ENCODE data around the gene SDK2. TPM values are rescaled to one million over a fixed set of nuclear protein-coding genes. Genes with fewer than 3 reads are reported as not detected.
A peak's percentile ranks its signal among the peaks of the same experiment; 100 is the strongest.

The SDK2 gene
- total RNA-seq, 1 experiment from 2014 or later = 0.14 TPM

DNA sequence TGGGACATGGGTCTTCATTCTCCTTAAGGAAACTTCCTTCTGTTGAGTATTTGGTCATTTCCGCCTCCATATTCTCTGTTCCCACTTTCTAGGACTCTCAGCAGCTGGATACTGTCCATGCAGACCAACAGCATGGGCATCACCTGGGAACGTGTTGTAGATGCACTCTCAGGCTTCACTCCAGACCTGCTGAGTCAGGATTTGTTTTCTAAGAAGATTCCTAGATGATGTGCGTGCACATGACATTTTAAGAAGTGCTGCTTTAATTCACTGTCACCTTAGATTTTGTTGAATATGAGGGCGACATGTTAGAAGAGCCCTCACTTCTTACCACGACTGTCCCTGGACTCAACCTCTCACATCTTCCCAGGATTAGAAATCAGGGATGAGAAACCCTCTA, 10.0 kb upstream of the SDK2 start:
- DNase-seq (ENCODE audit: low read depth) = no peak
- in situ Hi-C loops (cut with HindIII; ENCODE audit: low pct_unique_long_range_greater_than_20kb, low sequenced_read_pairs) = no loop called here

DNA sequence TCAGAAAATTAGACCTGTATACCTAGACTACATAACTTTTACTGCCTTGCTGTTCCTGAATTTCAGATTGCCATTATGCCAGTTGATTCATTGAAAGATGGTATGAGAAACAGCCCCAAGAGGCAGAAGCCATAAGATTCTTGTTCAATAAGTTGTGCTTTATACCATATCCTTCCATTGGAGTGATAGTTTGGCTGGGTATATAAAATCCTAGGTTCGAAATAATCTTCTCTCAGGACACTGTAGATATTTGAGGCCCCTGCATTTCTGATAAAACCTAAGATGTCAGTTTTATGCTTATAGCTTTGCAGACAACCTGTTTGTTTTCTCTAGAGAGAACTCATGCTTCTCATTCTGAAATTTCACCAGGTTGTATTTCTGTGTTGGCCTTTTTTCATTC, 9.6 kb upstream of the SDK2 start:
- in situ Hi-C loops (cut with HindIII; ENCODE audit: low pct_unique_long_range_greater_than_20kb, low sequenced_read_pairs) = no loop called here
- DNase-seq (ENCODE audit: low read depth) = no peak

DNA sequence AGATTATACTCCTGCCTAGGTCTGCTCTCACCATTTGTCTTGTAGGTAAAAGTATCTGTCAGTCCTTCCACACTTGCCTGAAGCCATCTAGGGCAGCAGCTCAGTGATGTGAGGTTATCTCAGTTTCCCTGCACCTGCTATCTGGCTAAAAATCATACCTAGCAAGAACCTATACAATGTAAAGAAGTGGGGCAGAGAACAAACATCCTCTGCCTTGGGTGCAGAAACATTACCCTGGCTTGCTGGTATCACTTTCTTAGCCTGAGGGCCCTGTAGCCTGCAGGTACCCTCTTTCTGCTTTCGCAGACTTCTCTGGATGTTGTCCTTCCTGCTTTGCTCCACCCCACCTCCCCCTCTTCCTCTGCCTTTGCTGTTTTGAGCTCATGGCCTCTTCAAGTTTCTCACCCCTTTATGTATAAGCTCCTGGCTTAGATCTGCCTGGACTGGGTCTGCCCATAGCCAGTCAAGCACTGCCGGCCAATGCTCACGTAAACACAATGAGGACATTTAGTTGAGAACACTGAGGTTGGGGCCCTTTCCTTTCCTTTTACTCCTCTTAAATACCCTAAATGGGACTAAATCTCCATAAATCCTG, 8.7 kb upstream of the SDK2 start:
- in situ Hi-C loops (cut with HindIII; ENCODE audit: low pct_unique_long_range_greater_than_20kb, low sequenced_read_pairs) = no loop called here
- no peak for DNase-seq (ENCODE audit: low read depth)

DNA sequence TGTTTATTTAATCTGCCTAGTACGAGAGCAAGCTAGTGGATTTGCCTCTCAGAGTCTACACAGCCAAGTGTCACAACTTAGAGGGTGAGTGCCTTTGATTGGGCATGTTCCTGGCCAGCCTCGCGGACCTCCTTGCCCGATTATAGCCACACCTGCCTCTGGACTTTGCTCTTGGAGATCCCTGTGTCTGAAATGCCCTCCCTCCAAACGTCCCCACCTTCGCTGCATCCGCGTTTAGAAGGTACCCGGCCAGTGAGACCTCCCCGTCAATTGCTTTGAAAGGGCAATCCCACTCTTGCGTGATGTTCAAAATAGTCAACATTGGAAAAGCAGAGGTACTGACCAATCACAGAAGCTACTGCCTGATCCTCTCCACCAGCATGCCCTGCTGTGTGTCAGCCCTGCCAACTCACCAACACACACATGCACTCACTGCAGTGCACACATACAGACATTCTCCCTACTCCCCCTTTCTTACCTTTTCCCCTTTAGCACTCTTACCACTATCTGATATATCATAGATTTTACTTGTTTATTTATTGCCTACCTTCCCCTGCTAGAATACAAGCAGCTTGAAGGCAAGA, 6.5 kb upstream of the SDK2 start:
- DNase-seq (ENCODE audit: low read depth) = no peak
- in situ Hi-C loops (cut with HindIII; ENCODE audit: low pct_unique_long_range_greater_than_20kb, low sequenced_read_pairs) = no loop called here

DNA sequence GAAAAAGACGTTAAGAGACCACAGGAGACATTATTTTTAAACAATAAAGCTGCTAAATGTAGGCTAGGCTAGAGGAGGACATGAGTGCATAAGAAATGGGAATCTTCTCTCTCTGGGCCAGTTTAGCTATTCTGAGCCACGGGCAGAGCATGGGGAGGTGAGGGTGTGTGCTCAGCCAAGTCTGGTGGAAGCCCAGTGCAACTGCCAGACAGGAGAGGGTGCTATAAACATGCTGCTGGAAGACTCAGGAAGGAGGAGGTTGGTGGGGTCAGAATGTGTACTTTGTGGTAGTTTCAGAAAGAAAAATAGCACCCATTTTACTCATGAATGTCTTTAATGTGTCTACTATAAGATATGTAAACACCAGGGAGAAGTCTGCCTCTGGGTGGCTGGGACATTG, 5.9 kb upstream of the SDK2 start:
- DNase-seq (ENCODE audit: low read depth) = no peak
- in situ Hi-C loops (cut with HindIII; ENCODE audit: low pct_unique_long_range_greater_than_20kb, low sequenced_read_pairs) = no loop called here

DNA sequence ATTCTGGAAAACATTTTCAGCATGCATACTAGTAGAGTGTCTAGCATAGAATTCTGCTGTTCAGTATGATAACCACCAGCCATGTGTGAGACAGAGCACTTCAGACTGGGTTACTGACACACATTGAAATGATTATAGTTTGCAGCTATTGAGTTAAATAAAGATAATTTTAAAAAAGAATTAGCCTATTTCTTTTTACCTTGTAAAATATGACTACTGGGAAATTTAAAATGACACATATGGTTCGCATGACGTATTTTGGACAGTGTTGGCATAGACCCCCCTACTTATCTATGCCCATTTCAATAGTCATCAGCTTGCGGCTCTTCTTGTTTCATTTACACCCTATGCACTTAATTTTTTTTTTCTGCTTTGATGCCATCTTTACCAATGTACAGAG, 4.7 kb upstream of the SDK2 start:
- in situ Hi-C loops (cut with HindIII; ENCODE audit: low pct_unique_long_range_greater_than_20kb, low sequenced_read_pairs) = no loop called here
- no peak for DNase-seq (ENCODE audit: low read depth)

DNA sequence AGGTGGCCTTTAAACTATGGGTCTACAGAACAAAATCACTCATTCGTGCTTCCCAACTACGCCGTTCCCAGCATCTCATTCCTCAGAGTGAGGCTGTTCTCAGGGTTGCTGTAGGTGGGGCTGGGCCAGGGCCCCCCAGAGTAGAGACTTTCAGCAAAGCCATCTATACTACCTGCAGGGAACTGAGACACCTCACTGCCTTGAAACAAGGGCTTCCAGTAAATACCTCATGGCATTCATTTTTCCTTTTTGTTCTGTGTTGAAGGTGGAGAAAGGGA, 4.2 kb upstream of the SDK2 start:
- in situ Hi-C loops (cut with HindIII; ENCODE audit: low pct_unique_long_range_greater_than_20kb, low sequenced_read_pairs) = no loop called here
- DNase-seq (ENCODE audit: low read depth) = no peak

DNA sequence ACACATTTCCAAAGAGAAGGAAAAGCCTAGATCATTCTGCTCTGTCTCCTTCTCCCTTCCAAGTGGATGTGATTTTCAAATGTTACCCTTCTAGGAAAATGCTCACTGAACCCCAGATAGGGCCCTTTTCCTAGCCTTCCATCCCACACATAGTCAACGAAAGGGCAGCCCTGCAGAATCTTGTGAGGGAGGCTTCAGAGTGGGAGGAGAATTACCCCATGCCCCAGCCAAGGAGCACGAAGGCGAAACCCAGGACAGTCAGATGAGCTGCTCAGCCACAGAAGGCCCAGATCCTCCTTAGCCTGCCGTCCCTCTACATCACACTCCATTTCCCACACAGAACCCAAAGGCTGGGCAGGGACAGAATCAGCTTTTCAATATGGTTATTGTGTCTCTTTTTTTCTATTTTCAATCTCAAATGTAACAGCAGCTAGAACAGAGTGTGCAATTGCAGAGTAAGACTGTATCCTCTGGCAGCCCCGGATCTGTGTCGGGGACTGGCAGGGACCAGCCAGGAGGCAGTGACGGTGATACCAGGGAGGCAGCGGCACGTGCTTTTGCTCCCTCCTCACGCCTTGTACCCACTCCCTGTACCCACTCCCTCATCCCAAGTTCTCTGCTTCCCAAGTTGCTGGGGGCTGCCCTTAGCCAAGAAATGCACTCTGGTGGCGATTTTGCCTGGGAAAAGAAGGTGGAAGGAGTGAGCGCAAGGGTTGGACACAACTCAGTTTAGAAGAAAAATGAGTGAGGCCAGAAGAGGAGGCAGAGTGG, 3.7 kb upstream of the SDK2 start:
- DNase-seq (ENCODE audit: low read depth) = no peak
- in situ Hi-C loops (cut with HindIII; ENCODE audit: low pct_unique_long_range_greater_than_20kb, low sequenced_read_pairs) = no loop called here

DNA sequence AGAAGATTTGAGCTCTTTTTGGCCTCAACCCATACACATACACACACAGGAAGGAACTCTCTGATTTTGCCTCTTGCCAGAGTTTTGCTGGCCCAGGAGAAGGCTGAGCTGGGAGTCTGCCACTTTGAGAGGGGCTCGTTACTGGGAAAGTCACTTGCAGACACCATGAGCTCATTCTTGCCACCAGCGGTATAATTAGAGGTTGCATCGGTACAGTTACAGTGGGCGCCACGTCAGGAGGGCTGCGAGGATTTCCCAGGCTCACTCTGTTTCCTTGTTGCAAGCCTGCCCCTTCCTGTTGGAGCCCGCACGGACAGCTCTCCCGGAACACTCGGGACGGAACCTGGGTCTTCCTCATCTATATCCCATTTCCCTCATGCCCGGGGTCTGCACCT, 3.1 kb upstream of the SDK2 start:
- in situ Hi-C loops (cut with HindIII; ENCODE audit: low pct_unique_long_range_greater_than_20kb, low sequenced_read_pairs) = no loop called here

DNA sequence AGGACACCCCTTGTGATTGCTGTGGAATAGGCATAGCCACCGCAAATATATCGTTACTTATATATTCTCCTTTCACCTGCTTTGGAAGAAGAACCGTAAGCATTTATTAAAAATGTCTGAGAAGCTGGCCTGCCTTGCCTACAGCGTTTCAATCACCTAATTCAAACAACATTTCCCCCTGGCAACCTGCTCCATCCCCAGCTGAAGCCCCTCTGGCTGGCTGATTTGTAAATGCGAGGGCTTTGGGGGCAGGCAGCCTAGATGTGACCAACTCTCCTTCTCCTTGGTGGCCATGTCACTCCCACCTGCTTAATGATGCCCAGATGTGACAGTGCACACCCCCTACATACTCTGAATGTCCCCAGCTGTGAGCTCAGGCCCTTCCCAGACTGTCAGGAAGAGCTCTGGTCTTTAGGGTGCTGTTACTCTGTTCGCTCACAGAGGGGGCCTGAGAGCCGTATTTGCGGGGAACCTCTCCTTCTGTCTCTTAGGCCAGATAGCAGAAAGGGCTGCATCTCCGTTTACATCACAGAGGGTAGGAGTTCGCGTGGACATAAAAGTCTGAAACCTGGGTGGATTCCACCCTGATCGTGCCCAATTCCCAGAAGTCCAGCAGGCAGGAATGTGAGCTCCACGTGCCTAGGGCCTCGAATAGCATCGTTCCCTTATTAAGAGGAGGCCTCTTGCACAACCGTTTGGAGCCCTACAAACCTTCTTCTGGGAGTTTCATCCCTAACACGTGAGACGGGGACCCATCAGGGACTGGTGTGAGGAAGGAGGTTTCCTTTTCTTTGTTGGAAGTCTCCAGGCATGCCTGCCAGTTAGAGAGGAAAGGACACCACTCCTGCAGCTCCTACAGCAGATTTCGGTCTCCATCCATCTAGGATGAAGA, 2.4 kb upstream of the SDK2 start:
- in situ Hi-C loops (cut with HindIII; ENCODE audit: low pct_unique_long_range_greater_than_20kb, low sequenced_read_pairs) = no loop called here
- no peak for DNase-seq (ENCODE audit: low read depth)

More for the DNA sequence above, 3.1 kb upstream of the SDK2 start:
- DNase-seq (ENCODE audit: low read depth) = no peak

DNA sequence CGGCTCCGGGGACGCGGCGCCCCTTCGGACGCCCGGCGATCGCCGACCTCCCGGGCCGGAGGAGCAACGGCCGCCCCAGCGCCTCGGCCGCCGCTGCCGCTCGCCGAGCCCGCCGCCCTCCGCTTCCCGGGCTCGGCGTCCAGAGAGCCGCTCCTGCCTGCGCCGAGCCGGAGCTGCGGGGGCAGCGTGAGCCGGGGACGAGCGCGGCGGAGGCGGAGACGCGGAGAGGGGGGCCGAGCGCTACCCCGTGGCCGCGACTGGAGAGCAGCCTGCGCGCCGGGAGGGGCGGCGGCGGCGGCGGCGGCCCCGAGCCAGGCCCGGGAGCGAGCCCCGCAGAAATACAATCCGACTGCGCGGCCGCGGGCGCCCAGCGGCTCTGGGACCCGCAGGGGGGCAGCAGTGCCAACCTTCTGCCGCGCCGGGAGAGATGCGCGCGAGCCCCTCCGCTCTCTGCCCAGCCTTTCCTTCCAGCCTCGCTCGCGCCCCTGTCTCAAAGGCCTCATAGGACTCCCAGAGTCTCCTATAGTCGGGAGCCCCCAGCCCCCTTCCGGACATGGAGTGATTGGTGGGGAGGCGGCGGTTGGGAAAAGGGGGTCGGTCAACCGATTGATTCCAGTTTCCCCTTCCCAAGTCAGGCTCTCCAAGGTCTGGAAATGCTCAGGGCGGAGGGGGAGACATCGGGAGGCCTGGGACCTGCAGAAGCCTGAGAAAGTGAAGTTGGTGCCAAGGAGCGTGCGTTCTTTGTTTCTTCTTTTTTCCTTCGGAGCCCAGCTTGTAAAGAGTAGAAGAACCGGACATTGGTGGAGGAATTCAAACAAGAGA, 1.0 kb upstream of the SDK2 start:
- in situ Hi-C loops (cut with HindIII; ENCODE audit: low pct_unique_long_range_greater_than_20kb, low sequenced_read_pairs) = no loop called here

DNA sequence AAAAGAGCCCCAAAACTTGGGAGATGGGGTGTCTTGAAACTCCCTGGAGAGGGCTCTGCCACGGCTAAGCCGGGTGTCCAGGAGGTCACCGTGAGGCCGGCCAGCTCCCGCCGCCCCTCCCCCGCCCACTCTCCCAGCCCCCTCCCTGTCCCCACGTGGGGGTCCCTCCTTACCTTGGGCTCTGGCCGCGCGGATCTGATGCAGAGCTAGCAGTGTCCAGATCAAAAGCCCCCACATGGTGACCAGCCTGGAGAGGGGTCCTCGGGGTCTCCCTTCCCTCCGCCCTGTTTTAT, 447 bp downstream of the SDK2 start:
- DNase-seq (ENCODE audit: low read depth) = no peak
- in situ Hi-C loops (cut with HindIII; ENCODE audit: low pct_unique_long_range_greater_than_20kb, low sequenced_read_pairs) = no loop called here

More for the DNA sequence above, 1.0 kb upstream of the SDK2 start:
- peak; percentile 66 for DNase-seq (ENCODE audit: low read depth)

DNA sequence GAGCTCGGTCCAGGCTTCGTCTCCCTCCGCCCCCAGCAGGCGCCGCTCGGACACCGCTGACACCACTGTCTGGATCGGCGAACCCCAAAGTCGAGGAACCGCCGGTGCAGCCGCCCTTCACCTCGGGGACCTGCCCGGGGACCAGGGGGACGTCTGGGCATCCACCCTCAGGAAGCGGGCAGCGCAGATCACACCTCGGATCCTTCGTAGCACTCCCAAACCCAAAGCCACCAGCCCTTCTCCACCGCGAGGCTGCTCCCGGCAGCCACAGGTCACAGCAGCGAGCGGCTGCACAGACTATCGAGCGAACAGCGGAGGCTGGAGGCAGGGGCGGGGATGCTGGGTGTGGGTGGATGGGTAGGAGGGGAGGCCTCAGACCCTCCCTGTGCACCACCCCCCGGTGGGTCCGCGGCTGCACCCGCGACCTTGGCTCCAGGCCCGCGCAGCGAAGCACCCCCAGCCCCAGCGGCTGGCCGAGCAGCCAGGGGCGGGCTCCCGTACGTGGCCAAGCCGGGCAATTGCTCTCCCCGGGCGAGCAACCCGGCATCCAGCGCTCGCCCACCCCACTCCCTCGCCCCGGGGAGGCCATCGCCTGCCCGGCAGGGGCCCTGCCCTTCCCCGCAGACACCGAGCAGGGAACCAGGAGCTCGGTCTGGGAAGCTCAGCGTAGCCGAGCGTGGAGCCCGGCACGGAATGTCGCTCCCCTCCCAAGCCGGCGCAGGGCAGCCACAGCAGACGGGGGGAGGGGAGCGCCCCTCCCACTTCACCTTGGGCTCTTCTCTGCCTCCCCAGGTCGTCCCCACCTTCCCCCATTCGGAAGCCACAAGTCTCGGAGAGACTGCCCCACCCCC, 1.0 kb downstream of the SDK2 start:
- in situ Hi-C loops (cut with HindIII; ENCODE audit: low pct_unique_long_range_greater_than_20kb, low sequenced_read_pairs) = no loop called here
- DNase-seq (ENCODE audit: low read depth) = peak; percentile 31

DNA sequence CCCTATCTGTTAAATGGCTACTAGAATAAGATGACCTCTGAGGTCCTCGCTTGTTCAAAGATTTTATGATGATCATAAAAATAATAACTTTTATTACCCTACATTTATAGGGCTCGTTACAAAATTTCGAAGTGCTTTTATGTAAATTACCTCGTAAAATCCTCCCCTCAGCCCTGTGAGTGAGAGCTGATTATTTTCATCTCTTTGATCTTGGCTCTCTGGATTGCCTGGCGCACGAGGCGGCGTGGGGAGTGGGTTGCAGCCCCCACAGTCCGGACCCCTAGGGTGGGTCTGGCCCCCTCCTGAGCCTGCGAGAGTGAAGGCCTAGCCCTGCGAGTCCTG, 1.6 kb downstream of the SDK2 start:
- no peak for DNase-seq (ENCODE audit: low read depth)
- in situ Hi-C loops (cut with HindIII; ENCODE audit: low pct_unique_long_range_greater_than_20kb, low sequenced_read_pairs) = no loop called here

DNA sequence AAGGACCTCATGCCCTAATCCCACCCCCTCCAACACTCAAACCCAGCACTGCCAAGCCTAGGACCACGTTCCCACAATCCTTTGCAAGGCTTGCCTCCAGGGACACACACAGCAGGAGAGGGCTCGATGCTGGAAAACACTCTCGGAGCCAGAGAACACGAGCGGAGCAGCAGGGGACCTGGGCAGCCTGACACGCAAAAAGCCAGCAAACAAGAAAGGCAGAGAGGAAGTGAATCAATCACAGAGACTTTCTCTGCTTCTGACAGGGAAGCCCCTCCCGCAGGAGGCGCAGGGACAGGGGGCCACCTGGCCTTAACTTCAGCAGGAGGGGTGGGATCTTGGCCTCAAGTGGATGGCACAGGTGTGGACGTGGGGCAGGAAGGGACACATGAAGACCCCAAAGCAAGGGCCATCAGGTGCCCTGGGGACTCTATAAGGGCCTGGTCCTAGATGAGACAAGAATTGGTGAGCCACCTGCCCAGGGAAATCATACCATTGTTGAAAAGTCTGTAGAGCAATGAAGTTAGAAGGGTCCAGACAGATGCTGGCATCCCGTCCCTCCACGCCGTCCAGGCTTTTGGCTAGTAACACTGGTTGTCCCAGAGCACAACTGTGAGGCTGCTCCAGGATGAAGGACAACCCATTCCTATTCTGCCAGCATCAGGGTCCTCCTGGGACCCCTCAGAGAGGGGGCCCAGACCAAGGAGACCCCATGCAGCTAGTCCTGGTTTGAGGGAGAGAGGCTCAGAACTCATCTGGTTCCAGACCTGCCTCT, 2.2 kb downstream of the SDK2 start:
- in situ Hi-C loops (cut with HindIII; ENCODE audit: low pct_unique_long_range_greater_than_20kb, low sequenced_read_pairs) = no loop called here
- DNase-seq (ENCODE audit: low read depth) = no peak

DNA sequence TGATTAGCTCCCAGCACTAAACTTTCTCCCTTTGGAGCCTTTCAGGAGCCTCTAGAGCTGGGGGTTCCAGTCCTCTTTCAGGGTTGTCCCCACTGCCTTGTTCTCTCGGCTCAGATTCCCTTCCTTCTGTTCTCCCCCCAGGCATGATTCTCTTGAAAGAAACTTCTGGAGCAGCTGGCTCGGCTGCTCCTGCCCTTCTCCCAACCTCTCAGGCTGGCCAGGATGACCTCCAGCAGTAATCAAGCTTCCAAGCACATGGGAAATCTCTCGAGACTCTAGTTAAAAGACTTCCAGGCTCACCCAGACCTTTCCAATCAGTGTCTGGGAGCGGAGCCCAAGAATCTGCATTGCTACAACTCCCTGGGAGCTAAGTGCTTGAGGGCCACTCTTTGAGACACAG, 3.6 kb downstream of the SDK2 start:
- DNase-seq (ENCODE audit: low read depth) = no peak
- in situ Hi-C loops (cut with HindIII; ENCODE audit: low pct_unique_long_range_greater_than_20kb, low sequenced_read_pairs) = no loop called here

DNA sequence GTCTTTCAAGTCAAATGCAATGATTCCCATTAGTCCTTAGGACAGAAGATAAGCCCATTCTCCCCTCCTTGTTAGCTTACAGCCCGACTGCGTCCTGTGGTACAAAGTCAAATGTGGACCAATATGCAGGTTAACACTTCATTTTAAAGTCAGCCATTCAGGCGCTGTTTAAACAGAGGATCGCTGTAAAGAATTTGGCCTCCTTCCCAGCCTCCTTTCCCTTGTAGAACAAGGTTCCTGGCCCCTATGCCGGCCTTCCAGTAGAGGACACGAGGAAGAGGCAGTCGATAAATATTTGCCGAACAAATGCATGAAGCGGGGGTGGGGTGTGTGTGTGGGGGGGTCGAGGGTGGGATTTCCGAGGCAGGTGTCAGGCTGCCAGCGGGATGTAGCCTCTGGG, 4.3 kb downstream of the SDK2 start:
- DNase-seq (ENCODE audit: low read depth) = no peak
- in situ Hi-C loops (cut with HindIII; ENCODE audit: low pct_unique_long_range_greater_than_20kb, low sequenced_read_pairs) = no loop called here

Measured in Caki2 (cell line).